Fibroblast of pulmonary artery (primary cell): ENCODE results near the gene RELB.

Experiments used
- DNase-seq: peaks from one replicate; pipeline ENCODE4 v3.0.0-alpha.2; 2010; ENCODE audit warnings: low read depth
- H3K4me3 ChIP-seq: replicated peaks from 2 replicates; pipeline ENCODE4 v1.5.1; 2011; ENCODE audit warnings: low read depth, mild to moderate bottlenecking, control low read depth, low read length, moderate library complexity
- TF ChIP-seq, protein P1 (sequence below): IDR thresholded peaks from 2 replicates; pipeline ENCODE4 v1.5.1; 2011; ENCODE audit warnings: mild to moderate bottlenecking, control low read depth, low read length, inconsistent platforms; ENCODE audit errors: missing control alignments

Gene RELB

GRCh38 chr19:45021971-45022370, 20.7 kb downstream of the RELB start:
- no peak overlapping the region for H3K4me3 ChIP-seq
- no peak for DNase-seq
- TF ChIP-seq, protein P1, sequence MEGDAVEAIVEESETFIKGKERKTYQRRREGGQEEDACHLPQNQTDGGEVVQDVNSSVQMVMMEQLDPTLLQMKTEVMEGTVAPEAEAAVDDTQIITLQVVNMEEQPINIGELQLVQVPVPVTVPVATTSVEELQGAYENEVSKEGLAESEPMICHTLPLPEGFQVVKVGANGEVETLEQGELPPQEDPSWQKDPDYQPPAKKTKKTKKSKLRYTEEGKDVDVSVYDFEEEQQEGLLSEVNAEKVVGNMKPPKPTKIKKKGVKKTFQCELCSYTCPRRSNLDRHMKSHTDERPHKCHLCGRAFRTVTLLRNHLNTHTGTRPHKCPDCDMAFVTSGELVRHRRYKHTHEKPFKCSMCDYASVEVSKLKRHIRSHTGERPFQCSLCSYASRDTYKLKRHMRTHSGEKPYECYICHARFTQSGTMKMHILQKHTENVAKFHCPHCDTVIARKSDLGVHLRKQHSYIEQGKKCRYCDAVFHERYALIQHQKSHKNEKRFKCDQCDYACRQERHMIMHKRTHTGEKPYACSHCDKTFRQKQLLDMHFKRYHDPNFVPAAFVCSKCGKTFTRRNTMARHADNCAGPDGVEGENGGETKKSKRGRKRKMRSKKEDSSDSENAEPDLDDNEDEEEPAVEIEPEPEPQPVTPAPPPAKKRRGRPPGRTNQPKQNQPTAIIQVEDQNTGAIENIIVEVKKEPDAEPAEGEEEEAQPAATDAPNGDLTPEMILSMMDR = no peak

- DNase-seq = no peak
- TF ChIP-seq, protein P1 = no peak
- H3K4me3 ChIP-seq = no peak overlapping the region
Observed at GRCh38 chr19:45023048-45023447, 21.8 kb downstream of the RELB start.

DNA sequence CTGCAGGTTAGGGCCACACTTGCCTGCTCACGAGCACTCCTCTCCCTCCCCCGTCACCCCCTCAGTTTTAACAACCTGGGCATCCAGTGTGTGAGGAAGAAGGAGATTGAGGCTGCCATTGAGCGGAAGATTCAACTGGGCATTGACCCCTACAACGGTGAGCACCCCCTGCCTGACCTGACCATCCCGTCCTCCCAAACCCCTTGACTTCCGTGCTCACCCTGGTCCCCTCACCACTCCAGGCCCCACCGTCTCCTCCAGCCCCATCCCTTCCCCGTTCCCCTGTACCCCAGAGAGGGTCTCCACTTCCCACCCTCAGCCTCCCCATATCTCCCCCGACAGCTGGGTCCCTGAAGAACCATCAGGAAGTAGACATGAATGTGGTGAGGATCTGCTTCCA, 24.0 kb downstream of the RELB start:
- TF ChIP-seq, protein P1 = no peak
- DNase-seq = no peak
- H3K4me3 ChIP-seq = no peak overlapping the region

DNA sequence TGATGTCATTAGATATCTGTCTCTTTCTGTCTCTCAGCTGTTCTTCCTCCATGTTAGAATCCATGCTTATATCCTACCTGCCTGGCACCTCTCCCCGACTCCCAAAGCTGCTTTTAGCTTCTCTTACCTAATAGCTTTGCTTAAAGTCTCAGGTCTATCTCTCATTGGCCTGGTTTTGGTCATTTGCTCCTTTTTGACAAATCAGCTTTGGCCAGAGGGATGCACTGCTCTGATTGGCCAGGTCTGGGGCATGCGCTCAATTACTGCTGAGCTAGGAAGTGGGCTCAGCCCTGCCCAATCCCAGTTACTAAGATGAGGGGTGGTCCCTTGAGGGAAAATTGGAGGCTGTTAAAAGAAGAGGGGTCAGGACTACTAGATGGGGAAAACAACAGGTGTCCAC, 26.1 kb downstream of the RELB start:
- no peak for DNase-seq
- H3K4me3 ChIP-seq = no peak overlapping the region
- TF ChIP-seq, protein P1 = no peak

GRCh38 chr19:45030825-45031224, 29.6 kb downstream of the RELB start:
- H3K4me3 ChIP-seq = no peak overlapping the region
- TF ChIP-seq, protein P1 = no peak
- DNase-seq = no peak

- DNase-seq = no peak
- TF ChIP-seq, protein P1 = no peak
- no peak overlapping the region for H3K4me3 ChIP-seq
Observed at GRCh38 chr19:45032421-45032820, 31.2 kb downstream of the RELB start.

- H3K4me3 ChIP-seq = no peak overlapping the region
- DNase-seq = no peak
- TF ChIP-seq, protein P1 = no peak
Observed at GRCh38 chr19:45035755-45036154, 34.5 kb downstream of the RELB start.
